CD4-positive, alpha-beta memory T cell (primary cell): ENCODE results near the gene PTPRJ. TPM values are rescaled to one million over a fixed set of nuclear protein-coding genes. Genes with fewer than 3 reads are reported as not detected.
"Not testable (repeated sequence)": the region's sequence is repeated elsewhere in the genome, so short reads cannot be mapped to it uniquely, and the experiment has no call there.

Experiments
- CTCF ChIA-PET: fragments of 350-600 bp; sonication (Branson Sonifier 250); formaldehyde crosslinking; loops from one replicate; lab custom pipeline; 2021; ENCODE audit warnings: inconsistent platforms; ENCODE audit not compliant: partially characterized antibody; lab: Charles Lee
- POLR2A ChIA-PET: fragments of 350-600 bp; sonication (Branson Sonifier 250); formaldehyde crosslinking; loops from one replicate; lab custom pipeline; 2021; ENCODE audit not compliant: partially characterized antibody; lab: Charles Lee
- DNase-seq, 5 donors: peaks; one replicate each; pipeline versions ENCODE4 v3.0.0 to v3.0.0-alpha.2; 2020 to 2022; ENCODE audit warnings: mixed read lengths in 1 of 5
- H3K27ac ChIP-seq: one replicate; pipeline ENCODE4 v1.7.0; 2013; ENCODE audit warnings: low read depth, low read length
- H3K27me3 ChIP-seq: 2 replicates; pipeline ENCODE4 v1.7.0; 2013; ENCODE audit warnings: mild to moderate bottlenecking, low read length, moderate library complexity; ENCODE audit not compliant: insufficient read depth
- H3K36me3 ChIP-seq: 2 replicates; pipeline ENCODE4 v1.7.0; 2013; ENCODE audit warnings: mild to moderate bottlenecking, low read length, moderate library complexity; ENCODE audit not compliant: insufficient read depth
- H3K4me1 ChIP-seq: 2 replicates; pipeline ENCODE4 v1.7.0; 2013; ENCODE audit warnings: mild to moderate bottlenecking, low read length, moderate library complexity; ENCODE audit not compliant: insufficient read depth
- H3K4me3 ChIP-seq, 2 donors: one replicate each; pipeline ENCODE4 v1.7.0; 2013; ENCODE audit warnings: low read length in 2 of 2, mild to moderate bottlenecking in 1 of 2
- H3K9me3 ChIP-seq, 2 donors: one replicate each; pipeline ENCODE4 v1.7.0; 2013; ENCODE audit warnings: low read length in 2 of 2, control low read depth in 1 of 2; ENCODE audit not compliant: control insufficient read depth in 1 of 2
- H3K27ac Mint-ChIP-seq, 7 donors: one replicate each; pipeline ENCODE4 v1.8.0; 2020 to 2021; ENCODE audit warnings: mixed read lengths in 7 of 7, mild to moderate bottlenecking in 6 of 7, inconsistent platforms in 3 of 7, moderate library complexity in 3 of 7
- H3K27me3 Mint-ChIP-seq, 2 donors: one replicate each; pipeline ENCODE4 v1.8.0; 2020 to 2021; ENCODE audit warnings: mixed read lengths in 2 of 2
- H3K36me3 Mint-ChIP-seq, 2 donors: one replicate each; pipeline ENCODE4 v1.8.0; 2020 to 2021; ENCODE audit warnings: mixed read lengths in 2 of 2, inconsistent platforms in 1 of 2, mild to moderate bottlenecking in 1 of 2
- H3K4me1 Mint-ChIP-seq, 4 donors: one replicate each; pipeline ENCODE4 v1.8.0; 2020 to 2021; ENCODE audit warnings: mixed read lengths in 4 of 4, mild to moderate bottlenecking in 1 of 4
- H3K4me3 Mint-ChIP-seq, 8 donors: one replicate each; pipeline ENCODE4 v1.8.0; 2020 to 2021; ENCODE audit warnings: mixed read lengths in 8 of 8, mild to moderate bottlenecking in 7 of 8, moderate library complexity in 6 of 8, inconsistent platforms in 3 of 8
- H3K9me3 Mint-ChIP-seq, 8 donors: one replicate each; pipeline ENCODE4 v1.8.0; 2020 to 2021; ENCODE audit warnings: mixed read lengths in 8 of 8, mild to moderate bottlenecking in 5 of 8, inconsistent platforms in 3 of 8, moderate library complexity in 1 of 8
- intact Hi-C: fragments of 100-400 bp; cut with micrococcal nuclease; formaldehyde crosslinking; loops from one replicate; pipeline ENCODE4 v1.15.1; 2023
- polyA plus RNA-seq, 2 donors: library from polyadenylated mRNA; unstranded; fragments of 300-500 nt; fragmentation: Illumina TruSeq; gene quantifications; one replicate each; pipeline ENCODE4 v1.2.3, GENCODE V29; 2021
- total RNA-seq, 2 experiments: library from RNA; stranded (reverse); gene quantifications; one replicate each; pipeline ENCODE4 v1.2.3, GENCODE V29; 2021

The PTPRJ gene
- total and polyA plus RNA-seq, 4 experiments from 2014 or later: 3.3 to 57.9 (median 37.2) TPM

DNA sequence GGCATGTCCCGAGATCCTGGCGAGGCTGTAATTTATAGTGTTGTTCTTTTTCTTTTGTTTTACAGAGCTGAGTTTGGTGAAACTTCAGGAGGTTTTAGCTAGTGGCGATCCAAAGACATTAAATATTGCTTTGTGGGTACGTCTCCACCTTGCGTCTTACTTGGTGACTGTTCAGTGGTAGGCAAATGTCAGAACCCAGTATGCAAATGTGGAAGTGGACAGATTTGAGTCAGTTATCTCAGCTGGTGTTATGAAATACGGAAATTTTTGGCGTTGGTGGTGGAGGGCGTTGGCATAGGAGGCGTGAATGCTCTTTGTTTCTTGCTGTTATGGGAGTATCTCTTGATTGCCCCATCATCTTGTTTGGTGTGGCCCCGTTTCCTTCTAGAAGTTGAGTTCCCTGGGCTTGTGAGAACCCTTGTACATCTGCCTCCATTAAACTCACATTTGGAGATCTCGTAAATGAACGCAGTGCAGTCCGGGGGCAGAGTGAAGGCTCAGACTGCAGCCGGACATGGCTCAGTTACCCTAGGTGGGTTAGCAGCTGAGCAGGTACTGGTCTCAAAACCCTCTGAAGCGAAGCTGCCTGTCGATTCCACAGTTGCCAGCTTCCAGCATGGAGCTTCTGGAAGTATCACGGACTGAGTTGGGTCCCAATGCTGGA, 39.9 kb downstream of the PTPRJ start:
- Histone ChIP-seq H3K9me3 (no peaks in the 10 kb centered on the region), H3K27me3 (no peaks in the 10 kb centered on the region), H3K4me1 (peaks cover 62% of the 10 kb centered on the region), H3K4me3 (peak overlapping the region in 1 of 2 donors; percentile 17), H3K27ac (peak overlapping the region; percentile 59), H3K36me3 (no peaks in the 10 kb centered on the region)
- Mint-ChIP-seq H3K9me3 (no peaks in the 10 kb centered on the region), H3K36me3 (peaks cover 6 to 9% of the 10 kb centered on the region in 2 donors), H3K27ac (peak overlapping the region; percentile 75 to 93 (median 84)), H3K27me3 (no peaks in the 10 kb centered on the region), H3K4me1 (peaks cover 54 to 77% (median 65%) of the 10 kb centered on the region in 4 donors), H3K4me3 (peak overlapping the region; percentile 21 to 85 (median 70))
- intact Hi-C loops: loop anchor here (1.0 to 2.0 kb wide), 3 partner anchors 39 to 90 kb away; partner anchors contain the start of gene PTPRJ
- peak; percentile 58 to 74 (median 59) for DNase-seq
- ChIA-PET POLR2A (interaction anchor here (1.3 to 10.7 kb wide), 9 partner anchors 9 to 87 kb away, joined by 3 to 296 read pairs (median 13); partner anchors contain the start of gene PTPRJ), CTCF (interaction anchor here (0.7 to 5.0 kb wide), 21 partner anchors 9 to 166 kb away, joined by 3 to 45 read pairs (median 4); no protein-coding TSS in a partner anchor)

DNA sequence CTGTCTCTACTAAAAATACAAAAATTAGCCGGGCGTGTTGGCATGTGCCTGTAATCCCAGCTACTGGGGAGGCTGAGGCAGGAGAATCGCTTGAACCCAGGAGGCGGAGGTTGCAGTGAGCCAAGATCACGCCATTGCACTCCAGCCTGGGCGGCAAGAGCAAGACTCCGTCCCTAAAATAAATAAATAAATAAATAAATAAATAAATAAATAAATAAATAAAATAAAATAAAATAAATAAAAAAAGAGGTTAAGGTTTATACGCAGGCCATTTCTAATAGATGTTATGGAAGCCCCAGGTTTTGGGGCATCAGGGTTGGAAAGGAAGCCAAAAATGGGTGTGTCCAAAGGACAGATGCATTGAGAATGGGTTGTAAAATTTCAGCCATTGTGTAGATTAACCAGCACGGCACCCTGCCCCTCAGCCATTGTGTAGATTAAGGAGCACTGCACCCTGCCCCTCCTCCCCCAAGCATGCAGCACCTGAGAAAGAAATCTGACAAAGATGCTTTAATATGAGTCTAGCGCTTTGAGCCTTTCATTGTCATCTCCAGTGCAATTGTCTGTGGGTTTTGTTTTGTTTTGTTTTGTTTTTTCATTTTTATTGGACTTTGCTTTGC, 41.0 kb downstream of the PTPRJ start:
- Mint-ChIP-seq H3K4me1 (peaks cover 54 to 76% (median 60%) of the 10 kb centered on the region in 4 donors), H3K27ac (peak overlapping the region in 6 of 7 donors; percentile 12 to 80 (median 40)), H3K36me3 (peaks cover 10 to 14% of the 10 kb centered on the region in 2 donors)
- not testable (repeated sequence) for H3K27me3 ChIP-seq, H3K4me3 Mint-ChIP-seq, H3K9me3 Mint-ChIP-seq, H3K27me3 Mint-ChIP-seq, DNase-seq, H3K36me3 ChIP-seq, H3K4me3 ChIP-seq, H3K27ac ChIP-seq, H3K9me3 ChIP-seq
- CTCF ChIA-PET: interaction anchor here (2.6 to 5.0 kb wide), 3 partner anchors 16 to 88 kb away, joined by 10 to 45 read pairs (median 40); no protein-coding TSS in a partner anchor
- peaks cover 51% of the 10 kb centered on the region for H3K4me1 ChIP-seq
- intact Hi-C loops: loop anchor here (2.0 kb wide), 1 partner anchor 41 kb away; the partner anchor contains the start of gene PTPRJ
- POLR2A ChIA-PET: interaction anchor here (1.4 kb wide), 1 partner anchor 12 kb away, joined by 4 read pairs; no protein-coding TSS in a partner anchor

DNA sequence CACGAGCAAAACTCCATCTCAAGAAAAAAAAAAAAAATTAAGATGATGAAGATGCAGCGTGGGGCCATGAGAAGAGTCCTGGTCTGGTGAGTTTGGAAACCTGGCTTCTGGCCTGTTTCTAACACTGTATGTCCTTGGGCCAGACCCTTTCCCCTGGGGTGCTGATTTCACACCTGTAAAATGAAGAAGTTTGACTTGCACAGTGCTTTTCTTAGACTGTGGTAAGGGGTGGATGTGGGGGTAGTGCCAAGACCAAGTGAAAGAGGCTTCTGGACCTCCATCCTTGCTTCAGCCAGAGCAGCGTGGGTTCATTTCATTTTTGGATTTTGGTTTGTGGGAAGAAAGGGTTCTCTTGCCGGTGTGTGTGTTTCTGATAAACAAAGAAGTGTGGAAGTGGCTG, 42.1 kb downstream of the PTPRJ start:
- intact Hi-C loops: no loop called here
- Histone ChIP-seq H3K36me3 (no peaks in the 10 kb centered on the region), H3K9me3 (no peaks in the 10 kb centered on the region), H3K27me3 (no peaks in the 10 kb centered on the region), H3K4me1 (peaks cover 40% of the 10 kb centered on the region), H3K4me3 (no peak overlapping the region), H3K27ac (no peak overlapping the region)
- ChIA-PET POLR2A (no interaction called here), CTCF (interaction anchor here (0.9 kb wide), 1 partner anchor 85 kb away, joined by 3 read pairs; no protein-coding TSS in a partner anchor)
- Mint-ChIP-seq H3K27ac (peak overlapping the region in 5 of 7 donors; percentile 2 to 82 (median 25)), H3K9me3 (no peaks in the 10 kb centered on the region), H3K36me3 (peaks cover 10 to 14% of the 10 kb centered on the region in 2 donors), H3K4me1 (peaks cover 44 to 65% (median 49%) of the 10 kb centered on the region in 4 donors), H3K27me3 (no peaks in the 10 kb centered on the region), H3K4me3 (no peak overlapping the region)
- no peak for DNase-seq

DNA sequence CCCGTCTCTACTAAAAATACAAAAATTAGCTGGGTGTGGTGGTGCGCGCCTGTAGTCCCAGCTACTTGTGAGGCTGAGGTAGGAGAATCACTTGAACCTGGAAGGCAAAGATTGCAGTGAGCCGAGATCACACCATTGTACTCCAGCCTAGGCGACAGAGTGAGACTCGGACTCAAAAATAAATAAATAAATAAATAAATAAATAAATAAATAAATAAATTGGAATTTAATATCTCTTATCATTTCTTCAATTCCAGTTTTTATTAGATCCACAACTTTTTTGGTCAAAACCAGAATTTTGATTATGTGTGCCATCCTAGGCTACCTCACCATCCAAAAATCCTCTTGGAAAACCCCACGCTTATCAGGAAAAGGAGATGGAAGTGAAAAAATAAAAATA, 43.2 kb downstream of the PTPRJ start:
- Mint-ChIP-seq H3K36me3 (peaks cover 10 to 14% of the 10 kb centered on the region in 2 donors), H3K27ac (peak overlapping the region in 1 of 7 donors; percentile 11), H3K4me1 (peaks cover 36 to 61% (median 45%) of the 10 kb centered on the region in 4 donors)
- H3K27ac ChIP-seq, H3K4me3 Mint-ChIP-seq, H3K27me3 ChIP-seq, H3K9me3 Mint-ChIP-seq, H3K27me3 Mint-ChIP-seq, H3K4me3 ChIP-seq, H3K36me3 ChIP-seq, intact Hi-C loops, DNase-seq, H3K9me3 ChIP-seq, POLR2A ChIA-PET: not testable (repeated sequence)
- CTCF ChIA-PET: interaction anchor here (0.9 to 1.3 kb wide), 2 partner anchors 86 to 89 kb away, joined by 3 to 5 read pairs; no protein-coding TSS in a partner anchor
- peaks cover 31% of the 10 kb centered on the region for H3K4me1 ChIP-seq

DNA sequence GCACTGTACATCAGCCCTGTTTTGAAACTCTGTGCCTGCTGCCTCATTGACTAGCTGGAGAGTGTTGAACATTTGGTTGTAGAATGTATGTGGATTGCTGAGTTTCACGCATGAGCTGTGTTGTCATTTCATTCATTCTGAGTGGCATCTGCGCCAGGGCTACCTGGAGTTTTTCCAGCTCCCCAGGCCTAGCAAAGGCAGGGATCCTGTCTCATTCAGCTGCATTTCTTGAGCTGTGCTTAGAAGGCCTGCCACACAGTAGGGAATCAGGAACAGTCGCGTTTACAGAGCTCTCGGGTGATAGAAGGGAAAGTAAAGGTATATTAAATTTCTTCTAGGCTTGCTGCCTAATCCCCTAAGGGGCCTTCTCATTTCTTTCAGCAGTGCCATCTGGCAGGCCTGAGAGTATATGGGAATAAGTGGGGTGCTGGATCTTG, 44.3 kb downstream of the PTPRJ start:
- DNase-seq: no peak
- Histone ChIP-seq H3K9me3 (no peaks in the 10 kb centered on the region), H3K27ac (no peak overlapping the region), H3K36me3 (no peaks in the 10 kb centered on the region), H3K4me1 (peaks cover 31% of the 10 kb centered on the region), H3K4me3 (no peak overlapping the region), H3K27me3 (no peaks in the 10 kb centered on the region)
- Mint-ChIP-seq H3K4me1 (peaks cover 36 to 61% (median 44%) of the 10 kb centered on the region in 4 donors), H3K27ac (peak overlapping the region in 2 of 7 donors; percentile 6 to 74), H3K4me3 (no peak overlapping the region), H3K9me3 (no peaks in the 10 kb centered on the region), H3K27me3 (no peaks in the 10 kb centered on the region), H3K36me3 (peaks cover 14 to 15% of the 10 kb centered on the region in 2 donors)
- ChIA-PET CTCF (interaction anchor here (0.9 to 1.5 kb wide), 2 partner anchors 20 to 37 kb away, joined by 3 read pairs; no protein-coding TSS in a partner anchor), POLR2A (no interaction called here)
- intact Hi-C loops: loop anchor here (1.0 kb wide), 1 partner anchor 10 kb away; no protein-coding TSS in a partner anchor

DNA sequence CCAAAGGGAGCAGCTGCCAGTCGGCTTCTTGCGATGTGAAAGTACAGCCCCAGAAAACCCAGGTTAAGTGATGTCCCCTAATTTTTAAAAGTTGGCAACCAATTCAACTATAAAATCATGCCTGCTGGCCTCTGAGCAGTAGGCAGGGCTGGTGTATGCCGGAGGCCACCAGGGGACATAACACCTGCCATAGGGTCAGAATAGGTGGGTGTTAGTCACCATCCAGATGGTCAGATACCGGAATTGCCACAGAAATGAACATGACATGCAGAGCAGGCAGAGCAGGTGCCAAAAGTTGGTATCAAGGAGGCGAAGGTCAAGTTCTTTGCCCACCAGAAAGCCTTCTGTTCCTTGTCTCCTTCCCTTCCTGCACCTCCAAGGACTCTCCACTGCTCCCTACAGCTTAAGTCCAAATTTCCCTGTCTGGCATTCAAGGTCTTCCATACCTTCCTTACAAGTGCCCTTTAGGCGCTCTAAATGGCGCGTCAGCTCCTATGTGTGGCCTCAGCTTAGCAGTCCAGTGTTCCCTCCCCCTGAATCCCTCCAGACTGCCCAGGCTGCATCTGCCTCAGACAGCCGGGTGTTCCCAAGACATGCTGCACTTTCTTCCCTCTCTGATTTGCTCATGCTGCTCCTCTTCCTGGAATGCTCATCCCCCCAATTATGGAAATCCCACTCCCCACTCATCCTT, 45.1 kb downstream of the PTPRJ start:
- Mint-ChIP-seq H3K4me1 (peaks cover 28 to 61% (median 40%) of the 10 kb centered on the region in 4 donors), H3K27me3 (no peaks in the 10 kb centered on the region), H3K36me3 (peaks cover 14 to 15% of the 10 kb centered on the region in 2 donors), H3K9me3 (no peaks in the 10 kb centered on the region), H3K27ac (peak overlapping the region in 5 of 7 donors; percentile 3 to 68 (median 31)), H3K4me3 (peak overlapping the region in 1 of 8 donors; percentile 57)
- Histone ChIP-seq H3K27me3 (no peaks in the 10 kb centered on the region), H3K36me3 (no peaks in the 10 kb centered on the region), H3K27ac (no peak overlapping the region), H3K4me3 (no peak overlapping the region), H3K9me3 (no peaks in the 10 kb centered on the region), H3K4me1 (peaks cover 30% of the 10 kb centered on the region)
- POLR2A ChIA-PET: interaction anchor here (0.8 to 1.2 kb wide), 2 partner anchors 9 to 23 kb away, joined by 3 to 4 read pairs; no protein-coding TSS in a partner anchor
- intact Hi-C loops: loop anchor here (1.0 kb wide), 1 partner anchor 9 kb away; no protein-coding TSS in a partner anchor
- DNase-seq: no peak
- CTCF ChIA-PET: interaction anchor here (0.9 to 1.5 kb wide), 2 partner anchors 19 to 36 kb away, joined by 3 read pairs; no protein-coding TSS in a partner anchor
